ENCODE measurements around the gene MBNL3. TPM values are rescaled to one million over a fixed set of nuclear protein-coding genes. Genes with fewer than 3 reads are reported as not detected.

MBNL3 gene
- total RNA-seq, 3 donors from 2014 or later = 17.2 to 51.4 (median 40.6) TPM

- DNase-seq (no peak), ATAC-seq (no peak)
- Histone ChIP-seq H3K9me3 (no peaks in the 10 kb centered on the region), H3K4me3 (no peak overlapping the region), H3K4me1 (ENCODE audit: low read depth) (no peaks in the 10 kb centered on the region), H3K36me3 (ENCODE audit: low read depth) (no peaks in the 10 kb centered on the region)
- intact Hi-C loops (cut with DNase I, micrococcal nuclease) = no loop called here
- TF ChIP-seq CTCF (IDR thresholded peaks at IDR 0.05) = no peak
Observed at GRCh38 chrX:132393085-132393484, 95.8 kb downstream of the MBNL3 start.

GRCh38 chrX:132390792-132391191 is 98.0 kb downstream of the MBNL3 start:
- no peaks in the 10 kb centered on the region for H3K9me3 ChIP-seq
- no peaks in the 10 kb centered on the region for H3K4me1 ChIP-seq (ENCODE audit: low read depth)
- no peak for TF ChIP-seq CTCF (IDR thresholded peaks at IDR 0.05)
- DNase-seq = no peak
- no peak for ATAC-seq
- H3K36me3 ChIP-seq (ENCODE audit: low read depth) = no peaks in the 10 kb centered on the region
- no peak overlapping the region for H3K4me3 ChIP-seq
- intact Hi-C loops (cut with DNase I, micrococcal nuclease) = no loop called here

DNA sequence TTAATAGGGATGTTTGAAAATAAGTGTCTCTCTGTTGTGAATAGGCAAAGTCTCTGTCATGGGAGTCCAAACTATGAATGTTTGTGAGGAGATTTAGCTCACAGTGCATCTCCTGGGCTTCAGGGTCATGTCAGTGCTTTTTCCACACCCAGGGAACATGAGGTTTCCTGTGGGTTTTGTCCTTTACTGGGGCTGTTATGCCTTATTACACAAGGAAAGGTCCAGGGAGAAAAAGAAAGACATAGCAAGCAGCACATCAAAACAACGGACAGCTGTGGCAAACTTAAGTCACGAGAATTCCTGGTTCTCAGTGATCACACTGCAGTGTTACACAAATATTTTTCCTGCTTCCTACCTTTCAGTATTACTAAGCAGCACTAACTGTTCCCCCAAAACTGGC is 99.4 kb downstream of the MBNL3 start:
- intact Hi-C loops (cut with DNase I, micrococcal nuclease) = no loop called here
- Histone ChIP-seq H3K4me1 (ENCODE audit: low read depth) (no peaks in the 10 kb centered on the region), H3K4me3 (no peak overlapping the region), H3K36me3 (ENCODE audit: low read depth) (no peaks in the 10 kb centered on the region), H3K9me3 (no peaks in the 10 kb centered on the region)
- ATAC-seq (no peak), DNase-seq (no peak)
- TF ChIP-seq CTCF (IDR thresholded peaks at IDR 0.05) = no peak

- H3K9me3 ChIP-seq = no peaks in the 10 kb centered on the region
- no peak for TF ChIP-seq CTCF (IDR thresholded peaks at IDR 0.05)
- H3K4me3 ChIP-seq = no peak overlapping the region
- ATAC-seq = no peak
- H3K4me1 ChIP-seq (ENCODE audit: low read depth) = no peaks in the 10 kb centered on the region
- no peaks in the 10 kb centered on the region for H3K36me3 ChIP-seq (ENCODE audit: low read depth)
- DNase-seq = no peak
- intact Hi-C loops (cut with DNase I, micrococcal nuclease) = no loop called here
Observed at GRCh38 chrX:132388371-132388770, 100.5 kb downstream of the MBNL3 start.

DNA sequence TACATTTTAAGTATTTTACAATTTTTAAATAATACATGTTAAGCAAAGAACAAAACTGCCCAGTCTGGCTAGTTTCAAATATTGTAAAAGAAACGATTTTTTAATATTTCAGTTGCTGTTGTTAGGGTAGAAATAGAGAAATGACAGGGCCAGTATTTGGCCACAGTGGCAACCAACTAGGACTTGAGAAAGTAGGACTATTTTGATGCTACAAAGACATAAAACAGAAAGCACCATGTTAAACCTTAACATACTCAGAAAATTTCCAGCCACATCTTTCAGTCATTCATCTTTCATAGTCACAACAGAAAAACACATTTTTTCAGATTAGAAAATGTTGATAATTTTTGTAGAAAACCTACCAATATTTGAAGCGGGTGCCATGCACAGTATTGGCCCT is 104.5 kb downstream of the MBNL3 start:
- Histone ChIP-seq H3K36me3 (ENCODE audit: low read depth) (no peaks in the 10 kb centered on the region), H3K4me1 (ENCODE audit: low read depth) (no peaks in the 10 kb centered on the region), H3K9me3 (no peaks in the 10 kb centered on the region), H3K4me3 (no peak overlapping the region)
- no peak for TF ChIP-seq CTCF (IDR thresholded peaks at IDR 0.05)
- ATAC-seq = no peak
- no peak for DNase-seq
- intact Hi-C loops (cut with DNase I, micrococcal nuclease) = no loop called here

DNA sequence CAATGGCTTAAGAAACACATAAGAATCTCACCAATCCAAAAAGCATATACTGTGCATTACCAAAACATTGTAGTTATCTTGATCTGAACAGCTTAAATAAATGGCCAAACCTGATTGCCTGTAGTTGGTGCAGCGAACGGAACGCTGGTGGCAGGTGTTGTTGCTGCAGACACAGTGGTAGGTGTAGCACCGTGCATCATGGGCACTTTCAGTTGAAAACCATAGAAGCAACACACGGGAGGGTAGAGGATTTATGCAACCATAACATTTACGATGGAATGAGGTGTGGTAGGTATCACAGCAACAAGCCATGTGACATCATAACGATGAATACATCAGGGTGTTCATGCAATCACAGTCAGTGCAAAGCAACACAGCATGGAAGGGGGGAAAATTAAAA is 106.8 kb downstream of the MBNL3 start:
- intact Hi-C loops (cut with DNase I, micrococcal nuclease) = no loop called here
- DNase-seq = no peak
- no peaks in the 10 kb centered on the region for H3K36me3 ChIP-seq (ENCODE audit: low read depth)
- no peaks in the 10 kb centered on the region for H3K9me3 ChIP-seq
- no peak overlapping the region for H3K4me3 ChIP-seq
- no peak for ATAC-seq
- H3K4me1 ChIP-seq (ENCODE audit: low read depth) = no peaks in the 10 kb centered on the region
- no peak for TF ChIP-seq CTCF (IDR thresholded peaks at IDR 0.05)
